ENCODE measurements around the gene PSME1.
A peak's percentile ranks its signal among the peaks of the same experiment; 100 is the strongest.
"Not testable (repeated sequence)": the region's sequence is repeated elsewhere in the genome, so short reads cannot be mapped to it uniquely, and the experiment has no call there.

The PSME1 gene

DNA sequence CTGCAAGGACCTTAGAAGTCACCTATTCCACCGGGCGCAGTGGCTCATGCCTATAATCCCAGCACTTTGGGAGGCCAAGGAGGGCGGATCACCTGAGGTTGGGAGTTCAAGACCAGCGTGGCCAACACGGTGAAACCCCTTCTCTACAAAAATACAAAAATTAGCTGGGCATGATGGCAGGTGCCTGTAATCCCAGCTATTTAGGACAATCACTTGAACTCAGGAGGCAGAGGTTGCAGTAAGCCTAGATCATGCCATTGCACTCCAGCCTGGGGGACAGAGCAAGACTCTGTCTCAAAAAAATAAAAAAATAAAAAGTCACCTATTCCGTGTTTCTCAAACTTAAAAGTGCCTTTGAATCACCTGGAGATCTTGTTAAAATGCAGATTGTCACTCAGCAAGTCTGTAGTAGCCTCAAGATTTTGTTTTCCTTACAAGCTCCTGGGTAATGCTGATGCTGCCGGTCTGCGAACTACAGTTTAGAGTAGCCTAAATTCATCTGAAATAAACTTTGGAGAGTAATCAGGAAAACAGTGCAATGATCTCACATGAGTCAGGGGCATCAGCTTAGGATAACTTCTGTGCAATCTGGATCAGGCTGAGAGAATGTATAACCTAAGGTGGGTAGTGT lies 30.3 kb upstream of the PSME1 start:
- not testable (repeated sequence) for DNase-seq

DNA sequence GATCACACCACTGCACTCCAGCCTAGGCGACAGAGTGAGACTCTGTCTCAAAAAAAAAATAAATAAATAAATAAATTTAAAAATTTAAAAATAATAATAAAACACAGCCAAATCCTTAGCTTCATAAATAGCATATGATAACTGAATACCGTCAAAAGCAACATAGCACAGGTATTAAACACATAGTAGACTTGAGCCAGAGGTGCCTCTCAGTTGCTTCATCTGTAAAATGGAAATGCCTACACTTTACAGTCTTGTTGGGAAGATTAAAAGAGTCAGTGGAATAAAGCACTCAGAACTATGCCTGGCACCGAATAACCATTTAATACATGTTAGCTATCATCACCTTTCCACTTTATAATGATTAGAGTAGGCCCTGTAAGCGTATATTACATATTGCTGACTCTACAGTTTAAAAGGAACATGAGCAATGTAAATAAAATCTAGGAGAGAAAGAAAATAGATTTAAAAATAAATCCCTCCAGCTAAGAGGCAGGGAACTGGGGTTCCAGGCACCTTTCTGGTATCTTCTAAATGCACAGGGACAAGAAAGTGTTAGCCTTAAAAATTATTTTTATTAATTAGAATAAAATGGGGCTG lies 29.2 kb upstream of the PSME1 start:
- no peak for DNase-seq

DNA sequence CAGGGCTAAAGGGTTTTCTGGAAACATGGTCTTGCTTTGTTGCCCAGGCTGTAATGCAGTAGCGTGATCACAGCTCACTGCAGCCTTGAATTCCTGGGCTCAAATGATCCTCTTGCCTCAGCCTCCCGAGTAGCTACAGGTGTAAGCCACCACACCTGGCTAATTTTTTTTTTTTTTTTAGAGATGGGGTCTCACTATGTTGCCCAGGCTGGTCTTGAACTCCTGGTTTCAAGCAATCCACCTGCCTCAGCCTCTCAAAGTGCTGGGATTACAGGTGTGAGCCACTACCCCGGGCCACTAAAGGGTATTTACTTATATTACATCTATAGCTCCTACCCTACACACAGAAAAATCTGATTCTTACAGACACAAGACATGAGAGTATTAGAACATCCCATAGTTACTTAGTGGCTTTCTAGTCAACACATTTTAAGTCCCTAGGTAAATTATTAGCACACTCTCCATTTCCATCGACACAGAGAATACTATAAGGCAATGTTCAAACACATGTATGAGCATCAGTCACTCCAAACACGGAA lies 27.6 kb upstream of the PSME1 start:
- no peak for DNase-seq

DNA sequence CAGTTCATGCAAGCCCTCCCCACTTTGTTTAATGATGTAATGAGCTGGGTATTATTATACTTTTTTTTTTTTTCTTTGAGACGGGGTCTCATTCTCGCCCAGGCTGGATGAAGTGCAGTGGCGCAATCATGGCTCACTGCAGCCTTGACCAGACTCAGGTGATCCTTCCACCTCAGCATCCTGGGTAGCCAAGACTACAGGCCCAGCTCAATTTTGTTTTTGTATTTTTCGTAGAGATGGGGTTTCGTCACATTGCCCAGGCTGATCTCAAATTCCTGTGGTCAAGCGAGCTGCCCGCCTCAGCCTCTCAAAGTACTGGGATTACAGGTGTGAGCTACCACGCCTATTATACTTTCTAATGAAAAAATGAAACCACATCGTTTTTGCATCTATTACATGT lies 25.9 kb upstream of the PSME1 start:
- DNase-seq, result no peak

DNA sequence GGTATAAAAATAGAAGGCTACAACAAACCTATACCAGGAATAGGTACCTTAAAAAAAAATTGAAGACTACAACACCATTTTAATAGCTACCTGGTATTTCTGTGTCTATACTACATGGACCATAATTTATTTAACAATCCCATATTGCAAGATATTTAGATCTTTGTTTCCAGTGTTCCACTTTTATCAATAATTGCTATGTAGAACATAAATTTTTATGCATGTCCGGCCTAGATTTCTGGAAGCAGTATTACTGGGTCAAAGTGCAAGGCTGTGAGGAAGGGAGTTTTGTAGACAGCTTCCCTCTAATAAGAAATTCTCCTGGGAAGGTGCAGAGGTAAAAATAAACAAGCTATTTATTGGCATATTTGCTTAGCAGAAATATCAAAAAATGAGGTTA lies 25.5 kb upstream of the PSME1 start:
- DNase-seq, result no peak

DNA sequence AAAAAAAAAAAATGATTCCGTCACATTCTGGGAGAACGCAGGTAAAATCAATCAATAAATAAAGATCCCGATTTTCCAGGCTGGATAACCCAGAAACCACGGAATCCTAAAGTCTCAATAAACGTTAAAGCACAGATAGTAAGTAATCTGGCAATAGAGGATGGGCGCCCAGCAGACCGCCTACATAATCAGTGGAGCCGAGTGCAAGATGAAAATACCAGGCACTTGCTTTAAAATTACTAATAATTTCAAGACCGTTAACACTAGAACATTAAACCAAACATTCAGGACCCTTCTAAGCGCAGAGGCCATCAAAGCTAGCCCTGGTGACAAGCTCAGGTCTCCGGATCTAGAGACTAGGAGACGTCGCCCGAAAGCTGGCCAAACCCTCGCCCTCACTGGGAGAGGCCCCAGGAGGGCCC lies 22.6 kb upstream of the PSME1 start:
- no peak for DNase-seq

DNA sequence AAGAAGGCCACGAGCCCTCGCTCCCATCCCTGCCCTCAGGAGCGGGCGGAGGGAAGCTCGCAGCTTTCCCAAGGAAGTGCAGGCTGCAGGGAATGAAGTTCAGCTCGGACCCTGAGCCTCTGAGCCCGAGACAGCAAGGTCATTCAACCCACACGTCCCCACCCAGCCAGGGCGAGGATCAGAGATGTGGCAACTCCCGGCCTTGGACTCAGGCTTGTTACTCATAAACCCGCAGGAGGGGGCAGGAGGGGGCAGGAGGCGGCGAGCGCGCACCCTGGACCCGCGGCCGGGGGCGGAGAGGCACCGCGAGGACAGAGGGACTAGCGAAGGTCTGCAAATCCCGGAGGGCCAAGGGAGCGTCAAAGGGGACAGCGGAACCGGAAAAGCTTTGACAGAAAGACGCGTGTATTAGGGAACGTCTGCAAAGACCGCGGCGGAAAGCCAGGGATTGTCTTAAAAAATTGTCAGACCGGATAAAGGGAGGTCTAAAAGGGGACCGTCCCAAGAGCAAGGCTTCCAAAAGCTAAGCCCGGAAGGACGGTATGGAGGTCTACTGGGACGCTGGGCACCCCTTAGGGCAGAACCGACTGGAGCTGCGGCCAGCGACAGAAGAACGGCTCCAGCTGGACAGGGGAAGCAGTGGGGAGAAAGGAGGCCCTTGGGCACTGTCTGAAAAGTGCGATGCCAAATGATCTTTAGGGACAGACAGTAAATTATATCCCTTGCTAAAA lies 22.0 kb upstream of the PSME1 start:
- peak; percentile 82 for DNase-seq

DNA sequence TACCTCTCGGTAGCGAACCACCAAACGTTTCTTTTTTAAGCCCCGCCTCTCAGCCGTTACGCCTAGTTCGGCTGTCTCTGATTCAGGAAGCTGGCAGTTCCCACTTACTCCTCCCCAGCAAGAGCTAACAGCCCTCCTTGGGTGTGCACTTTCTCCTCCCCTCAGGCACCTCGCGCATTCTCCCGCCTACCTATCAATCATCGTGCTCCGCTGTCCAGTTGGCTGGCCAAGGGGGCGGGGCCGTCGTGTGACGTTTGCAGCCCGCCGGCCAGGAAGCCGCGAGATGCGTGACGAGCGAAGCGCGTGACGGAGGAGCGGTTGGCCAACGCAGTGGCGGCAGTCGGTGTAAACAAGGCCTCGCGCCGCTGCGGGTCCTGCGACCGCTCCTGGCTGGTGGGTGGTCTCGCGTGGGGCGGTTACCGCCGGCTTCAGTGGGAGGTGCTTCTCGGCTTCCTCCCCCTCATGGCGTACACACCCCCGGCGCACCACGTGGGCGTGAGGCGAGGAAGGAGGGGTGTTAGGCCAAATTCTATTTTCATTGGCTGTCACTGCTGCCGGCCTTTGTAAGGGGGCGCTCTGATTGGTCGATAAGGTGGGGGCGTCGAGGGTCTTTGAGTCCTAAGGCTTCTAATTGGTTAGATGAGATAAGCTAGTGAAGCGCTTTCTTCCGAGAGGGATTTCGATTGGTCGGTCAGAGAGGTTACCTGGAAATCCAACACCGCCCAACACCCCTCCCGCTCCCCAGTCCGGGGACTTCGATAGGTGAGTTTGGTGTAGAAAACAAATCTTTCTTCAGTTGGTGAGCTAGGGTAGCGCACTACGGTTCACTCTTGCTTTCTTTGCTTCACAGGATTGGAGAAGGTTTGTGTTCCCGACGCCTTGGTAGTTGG lies 21.2 kb upstream of the PSME1 start, which contains the start of the genes DCAF11 and NRL:
Gene DCAF11 (plus strand): TSS at position 246 of the 890 bp plus-strand sequence. CDS start 818 bp downstream, outside the sequence.
Gene NRL (minus strand): TSS at position 418 of the 890 bp plus-strand sequence. CDS start 32,101 bp downstream, outside the sequence.
- DNase-seq, result peak; percentile 100

DNA sequence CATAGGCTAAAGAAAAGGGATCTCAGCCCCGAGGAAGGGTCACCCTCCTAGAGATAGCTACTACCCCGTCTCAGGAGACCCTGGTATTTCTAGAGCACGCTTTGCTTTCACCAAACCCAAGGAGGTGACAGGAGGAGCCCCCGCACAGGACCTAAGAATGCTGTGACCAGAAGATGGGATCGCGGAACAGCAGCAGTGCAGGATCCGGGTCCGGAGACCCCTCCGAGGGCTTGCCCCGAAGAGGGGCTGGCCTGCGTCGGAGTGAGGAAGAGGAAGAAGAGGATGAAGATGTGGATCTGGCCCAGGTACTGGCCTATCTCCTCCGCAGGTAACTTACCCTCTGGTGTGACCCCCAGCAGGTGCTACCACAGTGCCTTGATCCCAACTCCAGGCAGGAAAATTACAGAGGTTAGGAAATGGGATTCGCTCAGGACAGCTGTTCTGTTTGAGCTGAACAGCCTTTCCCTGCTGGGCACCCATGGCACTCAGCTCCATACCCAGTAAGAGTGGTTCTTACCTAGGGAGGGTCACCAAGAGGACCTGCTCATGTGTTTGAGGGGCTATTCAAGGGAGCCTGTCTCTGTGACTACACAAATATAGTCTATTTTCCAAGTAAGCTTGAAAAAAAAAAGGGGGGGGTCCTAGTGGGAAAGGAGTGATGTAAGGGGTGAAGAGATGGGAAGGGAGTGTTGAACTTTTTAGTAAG lies 20.4 kb upstream of the PSME1 start:
- DNase-seq, result no peak

DNA sequence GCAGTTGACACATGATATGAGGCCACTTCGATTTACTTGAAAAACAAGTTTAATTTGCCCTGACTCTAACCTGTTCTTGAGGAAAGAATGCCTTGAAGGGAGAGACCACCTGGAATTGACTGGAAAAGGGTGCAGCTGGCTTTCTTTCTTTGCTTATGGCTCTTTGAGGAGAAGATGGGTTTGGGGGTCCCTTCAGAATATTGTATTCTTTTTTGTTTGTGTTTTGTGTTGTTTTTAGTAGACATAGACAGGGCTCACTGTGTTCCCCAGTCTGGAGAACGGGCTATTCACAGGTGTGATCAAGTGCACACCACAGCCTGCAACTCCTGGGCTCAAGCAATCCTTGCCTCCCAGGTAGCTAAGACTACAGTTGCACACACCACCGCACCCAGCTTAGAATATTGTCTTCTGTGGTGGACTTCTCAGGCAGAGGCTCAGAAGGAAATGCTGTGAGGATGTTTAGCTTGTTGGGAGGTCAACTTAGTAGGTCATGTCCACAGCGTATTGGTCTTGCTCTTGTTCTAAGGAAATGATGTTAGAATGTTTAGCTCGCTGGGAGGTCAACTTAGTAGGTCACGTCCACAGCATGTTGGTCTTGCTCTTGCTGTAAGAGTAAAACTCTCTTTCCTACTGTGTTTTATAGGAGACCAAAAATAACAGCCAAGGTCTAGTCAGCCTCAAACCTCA lies 19.7 kb upstream of the PSME1 start:
- DNase-seq, result no peak

DNA sequence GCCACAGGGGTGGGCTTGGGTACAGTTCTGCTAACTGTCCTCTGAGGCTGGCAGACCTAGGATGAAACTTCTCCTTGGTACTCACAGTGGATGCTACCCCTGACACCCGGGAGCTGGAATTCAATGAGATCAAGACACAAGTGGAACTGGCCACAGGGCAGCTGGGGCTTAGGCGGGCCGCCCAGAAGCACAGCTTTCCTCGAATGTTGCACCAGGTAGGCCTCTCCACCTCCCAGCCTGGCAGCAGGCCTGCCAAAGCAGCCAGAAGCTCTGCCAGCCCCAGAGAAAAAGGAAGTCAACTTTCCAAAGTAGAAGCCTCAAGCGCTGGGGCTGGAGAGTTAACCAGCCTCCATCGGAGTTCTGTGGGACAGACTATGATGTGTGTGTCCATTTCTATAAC lies 18.8 kb upstream of the PSME1 start:
- DNase-seq, result no peak

DNA sequence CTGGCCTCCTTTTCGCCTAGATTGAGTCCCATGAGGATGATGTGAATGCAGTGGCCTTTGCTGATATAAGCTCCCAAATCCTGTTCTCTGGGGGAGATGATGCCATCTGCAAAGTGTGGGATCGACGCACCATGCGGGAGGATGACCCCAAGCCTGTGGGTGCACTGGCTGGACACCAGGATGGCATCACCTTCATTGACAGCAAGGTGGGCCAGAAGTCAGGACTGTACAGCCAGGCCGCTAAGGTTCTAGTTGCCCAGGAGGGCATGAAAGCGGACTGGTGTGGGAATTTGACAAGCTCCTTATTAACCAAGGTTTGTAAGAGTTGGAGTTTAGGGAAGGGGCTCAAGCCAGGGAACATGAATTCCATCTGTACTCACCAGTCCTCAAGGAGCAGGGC lies 16.3 kb upstream of the PSME1 start:
- DNase-seq, result no peak

DNA sequence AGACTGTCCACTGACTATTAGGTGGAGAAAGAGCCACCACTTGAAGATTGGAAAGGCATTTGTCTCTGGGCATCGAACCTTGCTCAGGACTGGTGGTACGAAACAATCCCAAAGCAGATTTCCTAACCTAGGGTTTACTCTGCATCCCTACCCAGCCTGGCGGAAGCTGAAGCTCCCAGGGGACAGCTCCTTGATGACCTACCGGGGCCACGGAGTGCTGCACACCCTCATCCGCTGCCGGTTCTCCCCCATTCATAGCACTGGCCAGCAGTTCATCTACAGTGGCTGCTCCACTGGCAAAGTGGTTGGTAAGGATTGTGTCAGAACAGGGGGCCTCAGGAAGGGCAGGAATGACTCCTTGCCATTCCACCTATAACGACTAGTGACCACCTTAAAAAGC lies 14.8 kb upstream of the PSME1 start:
- no peak for DNase-seq

DNA sequence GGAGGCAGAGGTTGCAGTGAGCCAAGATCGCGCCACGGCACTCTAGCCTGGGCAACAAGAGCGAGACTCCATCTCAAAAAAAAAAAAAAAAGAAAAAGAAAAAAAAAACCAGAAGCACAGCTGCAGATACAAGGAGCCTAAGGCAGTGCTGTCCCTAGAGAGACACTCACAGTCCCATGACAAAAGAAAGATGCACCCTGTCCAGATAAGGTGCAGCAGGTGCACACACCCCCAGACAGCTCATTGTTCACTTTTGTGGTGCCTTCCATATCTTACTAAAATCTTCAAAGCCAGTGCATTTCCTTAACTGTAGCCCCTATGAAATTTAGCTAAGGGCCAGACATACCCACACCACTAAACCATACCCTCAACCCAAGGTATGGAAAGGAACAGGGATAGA lies 13.6 kb upstream of the PSME1 start:
- no peak for DNase-seq

DNA sequence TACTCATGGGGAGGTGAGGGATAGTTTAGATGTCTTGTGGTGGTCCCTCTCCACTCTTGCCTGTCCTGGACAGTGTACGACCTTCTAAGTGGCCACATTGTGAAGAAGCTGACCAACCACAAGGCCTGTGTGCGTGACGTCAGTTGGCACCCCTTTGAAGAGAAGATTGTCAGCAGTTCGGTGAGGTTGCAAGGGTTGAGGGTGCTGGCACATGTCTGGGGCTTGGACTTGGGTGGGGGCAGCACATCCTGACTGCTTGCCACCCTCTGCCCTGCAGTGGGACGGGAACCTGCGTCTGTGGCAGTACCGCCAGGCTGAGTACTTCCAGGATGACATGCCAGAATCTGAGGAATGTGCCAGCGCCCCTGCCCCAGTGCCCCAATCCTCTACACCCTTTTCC lies 13.1 kb upstream of the PSME1 start:
- no peak for DNase-seq

DNA sequence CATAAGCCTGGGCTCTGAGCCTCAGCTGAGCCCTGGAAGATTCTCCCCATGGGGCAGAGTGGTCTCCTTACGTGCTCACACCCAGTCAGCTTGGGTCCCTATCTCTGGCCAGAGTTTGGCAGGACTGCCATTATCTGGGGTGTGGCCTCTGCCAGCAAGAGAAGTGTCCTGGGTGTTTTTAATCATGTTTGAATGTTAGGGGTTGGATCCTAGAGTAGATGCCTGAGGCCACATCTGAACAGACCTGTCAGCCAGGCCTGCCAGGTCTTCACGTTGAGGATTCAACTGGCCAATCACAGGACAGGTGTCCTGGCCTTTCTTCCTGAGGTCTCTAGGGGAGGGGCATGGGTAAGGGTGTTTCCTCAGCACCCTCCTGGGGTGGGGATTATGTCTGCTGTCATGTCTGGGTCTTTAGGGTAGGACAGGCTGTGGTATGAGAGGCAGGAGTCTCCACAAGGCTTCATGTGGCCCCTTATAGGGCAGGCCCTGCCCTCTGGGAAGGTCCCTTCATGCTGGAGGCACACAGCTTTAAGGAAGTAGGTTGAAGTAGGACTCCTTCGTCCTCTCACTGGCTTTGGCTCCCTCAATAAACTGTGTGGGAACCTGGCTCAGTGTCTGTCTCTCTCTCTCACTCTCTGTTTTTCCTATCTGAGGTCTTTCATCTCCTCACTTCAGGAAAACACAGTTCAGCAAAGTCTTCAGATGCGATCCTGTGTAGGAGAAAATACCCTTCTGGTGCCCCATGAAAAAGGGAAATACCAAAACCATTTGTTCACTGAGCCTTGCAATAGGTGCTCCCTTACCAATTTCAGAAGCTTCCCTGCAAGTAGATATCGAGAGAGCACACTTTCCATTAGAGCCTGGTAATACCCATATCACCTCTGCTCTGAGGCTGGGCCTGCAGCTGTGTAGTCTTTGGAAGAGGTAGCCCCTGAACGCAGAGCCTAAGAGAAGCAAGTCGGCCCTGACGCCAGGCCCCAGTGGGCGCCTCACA lies 12.3 kb upstream of the PSME1 start:
- DNase-seq, result no peak

DNA sequence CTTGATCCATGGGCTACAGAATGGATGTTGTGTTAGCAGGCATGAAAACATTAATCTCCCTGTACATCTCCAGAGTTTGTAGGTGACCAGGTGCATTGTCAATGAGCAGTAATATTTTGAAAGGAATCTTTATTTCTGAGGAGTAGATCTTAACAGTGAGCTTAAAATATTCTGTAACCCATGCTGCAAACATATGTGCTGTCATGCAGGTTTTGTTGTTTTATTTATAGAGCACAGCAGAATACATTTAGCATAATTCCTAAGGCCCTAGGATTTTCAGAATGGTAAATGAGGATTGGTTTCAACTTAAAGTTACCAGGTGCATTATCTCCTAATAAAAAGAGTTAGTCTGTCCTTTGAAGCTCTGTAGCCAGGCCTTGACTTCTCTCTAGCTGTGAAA lies 9.1 kb upstream of the PSME1 start:
- no peak for DNase-seq

DNA sequence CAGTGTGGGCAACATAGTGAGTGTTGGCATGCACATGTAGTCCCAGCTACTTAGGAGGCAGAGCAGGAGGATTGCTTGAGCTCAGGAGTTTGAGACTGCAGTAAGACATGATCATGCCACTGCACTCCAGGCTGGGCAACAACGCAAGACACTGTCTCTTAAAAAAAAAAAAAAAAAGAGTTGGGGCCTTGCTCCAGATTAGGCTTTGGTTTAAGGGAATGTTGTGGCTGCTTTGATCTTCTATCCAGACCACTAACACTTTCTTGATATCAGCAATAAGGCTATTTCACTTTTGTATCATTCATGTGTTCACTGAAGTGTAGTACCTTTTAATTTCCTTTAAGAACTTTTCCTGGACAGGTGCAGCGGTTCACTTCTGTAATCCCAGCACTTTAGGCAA lies 8.3 kb upstream of the PSME1 start:
- DNase-seq, result no peak

DNA sequence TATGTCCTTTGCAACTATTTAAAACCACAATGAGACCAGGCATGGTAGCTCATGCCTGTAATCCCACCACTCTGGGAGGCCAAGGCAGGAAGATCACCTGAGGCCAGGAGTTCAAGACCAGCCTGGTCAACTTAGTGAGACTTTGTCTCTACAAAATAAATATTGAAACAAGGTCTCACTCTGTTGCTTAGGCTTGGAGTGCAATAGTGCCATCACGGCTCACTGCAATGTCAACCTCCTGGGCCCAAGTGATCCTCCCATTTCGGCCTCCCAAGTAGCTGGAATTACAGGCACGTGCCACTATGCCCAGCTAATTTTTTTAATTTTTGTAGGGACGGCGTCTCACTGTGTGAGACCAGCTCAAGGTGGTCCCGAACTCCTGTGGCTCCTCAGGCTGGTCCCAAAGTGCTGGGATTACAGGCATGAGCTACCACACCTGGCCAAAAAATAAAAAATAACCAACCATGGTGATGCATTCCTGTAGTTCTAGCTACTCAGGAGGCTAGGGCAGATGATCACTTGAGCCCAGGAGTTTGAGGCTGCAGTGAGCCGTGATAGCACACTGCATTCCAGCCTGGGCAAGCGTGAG lies 6.5 kb upstream of the PSME1 start:
- no peak for DNase-seq

DNA sequence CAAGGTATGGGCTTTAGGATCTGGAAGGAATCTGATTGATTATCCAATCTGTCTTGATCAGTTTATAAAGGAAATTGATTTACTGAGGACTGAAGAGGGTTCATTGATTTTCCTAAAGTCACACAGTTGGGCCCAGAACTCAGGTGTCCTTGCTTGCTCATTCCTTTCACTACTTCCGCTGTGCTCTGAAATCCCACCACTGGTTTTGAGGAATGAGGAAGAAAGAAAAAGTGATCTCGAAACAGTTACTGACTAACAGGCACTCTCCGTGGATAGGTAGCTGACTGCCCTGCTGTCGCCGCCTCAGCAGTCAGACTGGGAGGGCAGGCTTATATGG lies 5.6 kb upstream of the PSME1 start, which contains the start of gene FITM1:
Gene FITM1 (plus strand): TSS at position 280 of the 337 bp plus-strand sequence. CDS start 905 bp downstream, outside the sequence.
- no peak for DNase-seq
